Heart left ventricle (tissue), 16 donors: Measurements from ENCODE around the gene SUSD5. TPM values are rescaled to one million over a fixed set of nuclear protein-coding genes. Genes with fewer than 3 reads are reported as not detected.
"Not testable (repeated sequence)": the region's sequence is repeated elsewhere in the genome, so short reads cannot be mapped to it uniquely, and the experiment has no call there.

ENCODE experiments used
- ATAC-seq, 4 donors: fragments of 200-7000 bp; cut with Tn5 transposase; one replicate each; pipeline ENCODE4 v1.9.1; 2020 to 2022; ENCODE audit warnings: moderate library complexity in 4 of 4, mild to moderate bottlenecking in 3 of 4, moderate number of reproducible peaks in 1 of 4
- DNase-seq, 5 donors: peaks; one replicate each; pipeline ENCODE4 v3.0.0-alpha.2; 2020
- H3K27ac ChIP-seq, 12 donors: fragments of 200-600 bp; sonication (generic) in 4 of 12; one replicate each; pipeline versions ENCODE4 v1.5.0 to v1.8.0; 2016 to 2022; ENCODE audit warnings: mild to moderate bottlenecking in 2 of 12
- H3K27me3 ChIP-seq, 9 donors: fragments of 200-600 bp; sonication (generic) in 2 of 9; one replicate each; pipeline versions ENCODE4 v1.5.1 to v1.8.0; 2016 to 2022; ENCODE audit warnings: mild to moderate bottlenecking in 3 of 9
- H3K36me3 ChIP-seq, 9 donors: fragments of 200-600 bp; sonication (generic) in 2 of 9; one replicate each; pipeline versions ENCODE4 v1.5.0 to v1.8.0; 2018 to 2022; ENCODE audit warnings: mild to moderate bottlenecking in 2 of 9
- H3K4me1 ChIP-seq, 12 donors: fragments of 200-600 bp; sonication (generic) in 4 of 12; one replicate each; pipeline versions ENCODE4 v1.5.0 to v1.8.0; 2016 to 2022; ENCODE audit warnings: mild to moderate bottlenecking in 3 of 12
- H3K4me3 ChIP-seq, 12 donors: fragments of 200-600 bp; sonication (generic) in 4 of 12; one replicate each; pipeline versions ENCODE4 v1.5.0 to v1.8.0; 2017 to 2022; ENCODE audit warnings: mild to moderate bottlenecking in 9 of 12, moderate library complexity in 4 of 12
- H3K9me3 ChIP-seq, 12 donors: fragments of 200-600 bp; sonication (generic) in 4 of 12; one replicate each; pipeline versions ENCODE4 v1.5.0 to v1.8.0; 2016 to 2022; ENCODE audit warnings: mild to moderate bottlenecking in 1 of 12
- CTCF ChIP-seq, 12 donors: fragments of 200-600 bp; sonication (generic) in 4 of 12; IDR thresholded peaks; one replicate each; pipeline versions ENCODE4 v1.5.0 to v1.8.0; 2018 to 2022; ENCODE audit warnings: antibody characterized with exemption in 12 of 12, mild to moderate bottlenecking in 5 of 12
- POLR2A ChIP-seq, 2 donors: fragments of 450-650 bp; IDR thresholded peaks; one replicate each; pipeline ENCODE4 v1.6.1; 2017; ENCODE audit warnings: antibody characterized with exemption in 2 of 2, mild to moderate bottlenecking in 2 of 2, moderate library complexity in 2 of 2
- WGBS, 4 donors: extraction: QIAGEN DNeasy Blood & Tissue Kit in 2 of 4; methylation state at CpG; one replicate each; pipeline versions ENCODE4 v1.1.5 to v1.1.7; 2013 to 2018; 5-methylcytosine and 5-hydroxymethylcytosine counted together
- intact Hi-C, 10 donors: fragments of 100-400 bp; cut with DNase I; formaldehyde crosslinking; loops; one replicate each; pipeline versions ENCODE4 v1.11.1 to v1.14.2; 2022
- polyA plus RNA-seq, 2 donors: library from polyadenylated mRNA; stranded (reverse); fragments of 200-250 nt; gene quantifications; one replicate each; pipeline ENCODE4 v1.2.3, GENCODE V29; 2013
- total RNA-seq, 9 donors: library from RNA; depleted of rRNA in 2 of 9; stranded (reverse); fragments of >200 nt in 2 of 9; fragmentation: NEBNext Ultra II Directional in 3 of 9; extraction: Animal tissue kit (Norgen Biotek cat#: 25700) in 3 of 9; gene quantifications; one replicate each; pipeline versions ENCODE4 v1.1.0 to v1.2.4, GENCODE V29; 2016 to 2023
- donor health status: ischemic (EF 13 %, LVEDD 7.1; RV severe dilation, severe dysfunction).
- donor health status: healthy with polysubstance abuse.
- donor health status: DM: no; HTN: yes; CAD: no.
- donor health status: DM: no; HTN: no; CAD: no.
- donor health status: ischemic (EF 25% LVEDD 6.9; RV normal size, moderate dysfunction).
- donor health status: ischemic (EF 25% LVEDD 5.7; RV mildly dilated, moderate dysfunction).
- donor health status: healthy.
- donor health status: DM: yes; HTN: yes; CAD: no.
- donor health status: ischemic (EF 35%, LVEDD 5.7; RV mildly dilated, moderate dysfunction).
- donor health status: nonischemic (EF 11% LVEDD 7.7; RV severe dilation, severe dysfunction).
- donor health status: DM: yes; HTN: yes; CAD: no.
- donor health status: PGD.
- donor health status: ischemic (EF 29% LVEDD 5.4; RV normal size, mild dysfunction).
- donor health status: nonischemic (EF 23%, LVEDD 6.1; RV moderate dilation, normal function).

SUSD5 gene
- total and polyA plus RNA-seq, 11 donors, result 0.49 to 20.3 (median 1.1) TPM

- Histone ChIP-seq H3K9me3 (peaks cover 0 to 4% (median 0%) of the 10 kb centered on the region in 12 donors), H3K36me3 (no peaks in the 10 kb centered on the region), H3K4me1 (peaks cover 0 to 13% (median 0%) of the 10 kb centered on the region in 12 donors), H3K4me3 (no peak overlapping the region), H3K27ac (peak overlapping the region in 2 of 12 donors; percentile 9 to 54), H3K27me3 (no peaks in the 10 kb centered on the region)
- WGBS, 4 donors, result 77 to 87% (median 83%) methylated on average over 3 of the region's 3 CpGs
- no peak for TF ChIP-seq POLR2A (IDR thresholded peaks at IDR 0.05)
- no peak for TF ChIP-seq CTCF (IDR thresholded peaks at IDR 0.05)
- intact Hi-C loops, result no loop called here
- ATAC-seq (no peak), DNase-seq (no peak)
Observed at GRCh38 chr3:33167284-33167683, 51.3 kb downstream of the SUSD5 start.

DNA sequence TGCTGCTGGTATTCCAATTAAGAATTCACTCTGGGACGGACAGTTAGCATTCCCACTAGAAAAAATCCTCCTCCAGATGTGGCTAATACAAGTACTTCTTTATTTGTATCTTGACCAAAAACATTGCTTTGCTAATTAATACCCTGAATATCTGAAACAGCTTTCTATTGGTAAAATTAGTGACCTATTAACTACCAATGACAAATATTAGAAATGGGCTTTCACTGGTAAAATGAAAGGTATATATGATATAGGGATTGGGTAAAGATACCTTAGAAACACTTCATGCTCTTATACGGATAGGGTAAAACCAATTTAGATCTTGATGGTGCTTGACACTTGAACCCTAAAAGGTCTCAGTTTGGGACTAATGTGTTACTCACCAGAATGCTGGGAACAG lies 52.5 kb downstream of the SUSD5 start:
- Histone ChIP-seq H3K36me3 (no peaks in the 10 kb centered on the region), H3K27me3 (no peaks in the 10 kb centered on the region), H3K4me1 (peaks cover 0 to 13% (median 0%) of the 10 kb centered on the region in 12 donors), H3K9me3 (peaks cover 0 to 4% (median 0%) of the 10 kb centered on the region in 12 donors), H3K4me3 (no peak overlapping the region), H3K27ac (no peak overlapping the region)
- 70 to 80% (median 73%) methylated on average over 2 of the region's 2 CpGs for WGBS, 4 donors
- ATAC-seq (no peak), DNase-seq (no peak)
- TF ChIP-seq POLR2A (IDR thresholded peaks at IDR 0.05), result no peak
- intact Hi-C loops, result no loop called here

DNA sequence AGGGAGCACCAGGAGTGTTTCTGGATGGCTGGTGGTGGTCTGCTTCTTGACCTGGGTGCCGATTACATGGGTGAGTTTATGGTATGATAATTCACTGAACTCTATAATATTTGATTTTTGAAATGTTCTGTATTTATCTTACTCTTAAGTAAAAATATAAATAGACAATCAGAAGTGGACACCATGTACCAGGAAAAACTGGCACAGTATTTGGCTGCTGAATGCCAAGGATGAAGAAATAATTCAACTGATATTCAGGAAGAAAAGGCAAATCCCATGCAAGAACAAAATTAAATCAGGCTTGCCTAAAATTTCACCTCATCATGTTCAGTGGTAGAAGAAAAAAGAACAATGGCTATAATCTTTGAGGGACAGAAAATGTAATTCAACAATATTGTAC lies 53.2 kb downstream of the SUSD5 start:
- TF ChIP-seq CTCF (IDR thresholded peaks at IDR 0.05), result no peak
- TF ChIP-seq POLR2A (IDR thresholded peaks at IDR 0.05), result no peak

GRCh38 chr3:33162621-33163020 lies 56.0 kb downstream of the SUSD5 start:
- H3K4me1 ChIP-seq, intact Hi-C loops, DNase-seq, ATAC-seq, H3K4me3 ChIP-seq, H3K9me3 ChIP-seq, H3K36me3 ChIP-seq, H3K27me3 ChIP-seq, H3K27ac ChIP-seq: not testable (repeated sequence)
- WGBS, 4 donors, result 54 to 68% (median 64%) methylated on average over 5 of the region's 5 CpGs

More for the DNA sequence above, 53.2 kb downstream of the SUSD5 start:
- peaks cover 0 to 4% (median 0%) of the 10 kb centered on the region in 12 donors for H3K9me3 ChIP-seq
- no peak overlapping the region for H3K27ac ChIP-seq
- no peak overlapping the region for H3K4me3 ChIP-seq
- intact Hi-C loops, result no loop called here
- no peaks in the 10 kb centered on the region for H3K36me3 ChIP-seq
- DNase-seq (no peak), ATAC-seq (no peak)
- no peaks in the 10 kb centered on the region for H3K27me3 ChIP-seq
- peaks cover 0 to 13% (median 0%) of the 10 kb centered on the region in 12 donors for H3K4me1 ChIP-seq
- 75 to 92% (median 84%) methylated on average over 1 of the region's 1 CpG for WGBS, 4 donors

DNA sequence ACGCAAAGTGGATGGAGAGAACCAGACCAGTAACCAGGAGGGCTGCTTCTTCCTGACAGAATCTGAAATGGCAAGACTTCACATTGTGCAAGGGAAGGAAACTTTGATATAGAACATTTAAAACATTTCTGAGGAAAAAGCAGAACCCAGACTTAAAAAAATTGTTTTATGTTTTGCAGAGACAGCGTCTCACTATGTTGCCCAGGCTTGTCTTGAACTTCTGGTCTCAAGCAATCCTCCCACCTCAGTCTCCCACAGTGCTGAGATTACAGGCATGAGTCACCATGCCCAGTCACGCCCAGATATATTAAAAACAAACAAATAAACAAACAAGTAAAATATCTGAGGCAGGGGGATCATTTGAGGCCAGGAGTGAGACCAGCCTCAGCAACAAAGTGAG lies 58.6 kb downstream of the SUSD5 start:
- no peak overlapping the region for H3K4me3 ChIP-seq
- H3K27me3 ChIP-seq, result no peaks in the 10 kb centered on the region
- no peak for DNase-seq
- intact Hi-C loops, result no loop called here
- peaks cover 0 to 4% (median 0%) of the 10 kb centered on the region in 12 donors for H3K9me3 ChIP-seq
- 76 to 87% (median 80%) methylated on average over 3 of the region's 3 CpGs for WGBS, 4 donors
- no peak for TF ChIP-seq CTCF (IDR thresholded peaks at IDR 0.05)
- TF ChIP-seq POLR2A (IDR thresholded peaks at IDR 0.05), result no peak
- H3K4me1 ChIP-seq, result peaks cover 0 to 15% (median 4%) of the 10 kb centered on the region in 12 donors
- ATAC-seq, result no peak
- H3K36me3 ChIP-seq, result no peaks in the 10 kb centered on the region
- H3K27ac ChIP-seq, result peak overlapping the region in 1 of 12 donors; percentile 29
